ENCODE measurements around the gene ITSN1.

The ITSN1 gene

GRCh38 chr21:33651965-33652680, 9.8 kb downstream of the ITSN1 start:
- no peak overlapping the region for H3K4me3 ChIP-seq (ENCODE audit: low read length)
- no peak for TF ChIP-seq CTCF (conservative IDR thresholded peaks at IDR 0.05; ENCODE audit: low read depth, low read length)

GRCh38 chr21:33654412-33654811, 12.1 kb downstream of the ITSN1 start:
- H3K4me3 ChIP-seq (ENCODE audit: low read length): no peak overlapping the region
- DNase-seq (ENCODE audit: low read depth): no peak
- TF ChIP-seq CTCF (conservative IDR thresholded peaks at IDR 0.05; ENCODE audit: low read depth, low read length): no peak

More at GRCh38 chr21:33651965-33652680, 9.8 kb downstream of the ITSN1 start:
- DNase-seq (ENCODE audit: low read depth): no peak

GRCh38 chr21:33655588-33656221, 13.4 kb downstream of the ITSN1 start:
- DNase-seq (ENCODE audit: low read depth): peak; percentile 93
- no peak overlapping the region for H3K4me3 ChIP-seq (ENCODE audit: low read length)
- no peak for TF ChIP-seq CTCF (conservative IDR thresholded peaks at IDR 0.05; ENCODE audit: low read depth, low read length)

- TF ChIP-seq CTCF (conservative IDR thresholded peaks at IDR 0.05; ENCODE audit: low read depth, low read length): no peak
- no peak for DNase-seq (ENCODE audit: low read depth)
- no peak overlapping the region for H3K4me3 ChIP-seq (ENCODE audit: low read length)
Measured at GRCh38 chr21:33657124-33657820, 15.0 kb downstream of the ITSN1 start.

- TF ChIP-seq CTCF (conservative IDR thresholded peaks at IDR 0.05; ENCODE audit: low read depth, low read length): no peak
- H3K4me3 ChIP-seq (ENCODE audit: low read length): no peak overlapping the region
- DNase-seq (ENCODE audit: low read depth): no peak
Measured at GRCh38 chr21:33658919-33659567, 16.7 kb downstream of the ITSN1 start.

- H3K4me3 ChIP-seq (ENCODE audit: low read length): no peak overlapping the region
- no peak for TF ChIP-seq CTCF (conservative IDR thresholded peaks at IDR 0.05; ENCODE audit: low read depth, low read length)
- DNase-seq (ENCODE audit: low read depth): no peak
Measured at GRCh38 chr21:33659568-33659949, 17.3 kb downstream of the ITSN1 start.

All from retinal pigment epithelial cell (primary cell).